Muscle of arm (tissue), 12 donors: Measurements from ENCODE around the gene IER2. TPM values are rescaled to one million over a fixed set of nuclear protein-coding genes. Genes with fewer than 3 reads are reported as not detected.
"Not testable (repeated sequence)": the region's sequence is repeated elsewhere in the genome, so short reads cannot be mapped to it uniquely, and the experiment has no call there.

Experiments
- DNase-seq: peaks from one replicate; pipeline ENCODE4 v3.0.0-alpha.2; 2013
- polyA plus RNA-seq, 12 donors: library from polyadenylated mRNA; unstranded; fragments of 120-200 nt; gene quantifications; one replicate each; pipeline ENCODE4 v1.2.1, GENCODE V29; 2013; ENCODE audit not compliant: insufficient read length in 12 of 12

Gene IER2
- polyA plus RNA-seq, 12 donors: 36.9 to 203 (median 55.6) TPM; not detected in 1

- no peak for DNase-seq
Observed at GRCh38 chr19:13135068-13136062, 14.8 kb upstream of the IER2 start.

- DNase-seq: no peak
Observed at GRCh38 chr19:13137290-13137794, 12.9 kb upstream of the IER2 start.

- DNase-seq: no peak
Observed at GRCh38 chr19:13138171-13138915, 11.9 kb upstream of the IER2 start.

- no peak for DNase-seq
Observed at GRCh38 chr19:13138916-13139198, 11.4 kb upstream of the IER2 start.

- no peak for DNase-seq
Observed at GRCh38 chr19:13139633-13140311, 10.4 kb upstream of the IER2 start.

- no peak for DNase-seq
Observed at GRCh38 chr19:13146763-13147563, 3.2 kb upstream of the IER2 start.

- DNase-seq: not testable (repeated sequence)
Observed at GRCh38 chr19:13149173-13149627, 1.0 kb upstream of the IER2 start.

- DNase-seq: peak; percentile 25
Observed at GRCh38 chr19:13149628-13150186, 504 bp upstream of the IER2 start.

- no peak for DNase-seq
Observed at GRCh38 chr19:13150931-13151604, 857 bp downstream of the IER2 start.

- peak; percentile 98 for DNase-seq
Observed at GRCh38 chr19:13151605-13152355, 1.6 kb downstream of the IER2 start.

- no peak for DNase-seq
Observed at GRCh38 chr19:13152356-13152973, 2.3 kb downstream of the IER2 start.

- DNase-seq: peak; percentile 97
Observed at GRCh38 chr19:13152974-13153568, 2.9 kb downstream of the IER2 start.

GRCh38 chr19:13153569-13154240 is 3.5 kb downstream of the IER2 start:
- peak; percentile 67 for DNase-seq

GRCh38 chr19:13154241-13154778 is 4.1 kb downstream of the IER2 start:
- peak; percentile 83 for DNase-seq

GRCh38 chr19:13154911-13155471 is 4.8 kb downstream of the IER2 start:
- DNase-seq: peak; percentile 54

GRCh38 chr19:13155472-13156359 is 5.5 kb downstream of the IER2 start:
- peak; percentile 59 for DNase-seq
